OCI-LY7 (cell line): ENCODE results near the gene ZNF385D.

ENCODE experiments used
- EZH2phosphoT487 ChIP-seq: fragments of 200-600 bp; sonication (generic); IDR thresholded peaks from 2 replicates; pipeline ENCODE4 v1.6.1; 2018; ENCODE audit warnings: low read depth, borderline replicate concordance, mild to moderate bottlenecking, mixed run types, antibody characterized with exemption, low read length, moderate library complexity, mixed read lengths
- TF ChIP-seq, protein P1 (sequence below): fragments of 200-600 bp; sonication (generic); conservative IDR thresholded peaks from 2 replicates; pipeline ENCODE4 v1.5.1; 2014; ENCODE audit warnings: mild to moderate bottlenecking, antibody characterized with exemption, low read length, moderate library complexity, mixed read lengths

GRCh38 chr3:21463319-21463718 lies 287.7 kb downstream of the ZNF385D start:
- TF ChIP-seq, protein P1, sequence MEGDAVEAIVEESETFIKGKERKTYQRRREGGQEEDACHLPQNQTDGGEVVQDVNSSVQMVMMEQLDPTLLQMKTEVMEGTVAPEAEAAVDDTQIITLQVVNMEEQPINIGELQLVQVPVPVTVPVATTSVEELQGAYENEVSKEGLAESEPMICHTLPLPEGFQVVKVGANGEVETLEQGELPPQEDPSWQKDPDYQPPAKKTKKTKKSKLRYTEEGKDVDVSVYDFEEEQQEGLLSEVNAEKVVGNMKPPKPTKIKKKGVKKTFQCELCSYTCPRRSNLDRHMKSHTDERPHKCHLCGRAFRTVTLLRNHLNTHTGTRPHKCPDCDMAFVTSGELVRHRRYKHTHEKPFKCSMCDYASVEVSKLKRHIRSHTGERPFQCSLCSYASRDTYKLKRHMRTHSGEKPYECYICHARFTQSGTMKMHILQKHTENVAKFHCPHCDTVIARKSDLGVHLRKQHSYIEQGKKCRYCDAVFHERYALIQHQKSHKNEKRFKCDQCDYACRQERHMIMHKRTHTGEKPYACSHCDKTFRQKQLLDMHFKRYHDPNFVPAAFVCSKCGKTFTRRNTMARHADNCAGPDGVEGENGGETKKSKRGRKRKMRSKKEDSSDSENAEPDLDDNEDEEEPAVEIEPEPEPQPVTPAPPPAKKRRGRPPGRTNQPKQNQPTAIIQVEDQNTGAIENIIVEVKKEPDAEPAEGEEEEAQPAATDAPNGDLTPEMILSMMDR = no peak
- TF ChIP-seq EZH2phosphoT487 = no peak
